Activated CD4-positive, alpha-beta T cell treated with anti-CD3 and anti-CD28 coated beads, Interleukin-2, amount 10 ng/mL, durations not matched to agents 24 days and 14 days (primary cell): ENCODE measurements around the gene ATOH8. TPM values are rescaled to one million over a fixed set of nuclear protein-coding genes. Genes with fewer than 3 reads are reported as not detected.

Experiments
- DNase-seq: peaks from one replicate; pipeline ENCODE4 v3.0.0; 2022
- H3K27ac Mint-ChIP-seq: one replicate; pipeline ENCODE4 v1.8.0; 2022; ENCODE audit warnings: mild to moderate bottlenecking, mixed read lengths
- H3K27me3 Mint-ChIP-seq: one replicate; pipeline ENCODE4 v1.8.0; 2022; ENCODE audit warnings: mixed read lengths
- H3K36me3 Mint-ChIP-seq: one replicate; pipeline ENCODE4 v1.8.0; 2022; ENCODE audit warnings: low read depth, mild to moderate bottlenecking, mixed read lengths
- H3K4me1 Mint-ChIP-seq: one replicate; pipeline ENCODE4 v1.8.0; 2021; ENCODE audit warnings: mixed read lengths
- H3K4me3 Mint-ChIP-seq: one replicate; pipeline ENCODE4 v1.8.0; 2022; ENCODE audit warnings: mild to moderate bottlenecking, moderate library complexity, mixed read lengths
- H3K9me3 Mint-ChIP-seq: one replicate; pipeline ENCODE4 v1.8.0; 2021; ENCODE audit warnings: mixed read lengths
- intact Hi-C: fragments of 100-400 bp; cut with micrococcal nuclease; formaldehyde crosslinking; loops from one replicate; pipeline ENCODE4 v1.15.1; 2023
- total RNA-seq: library from RNA; stranded (reverse); gene quantifications from 2 replicates; pipeline ENCODE4 v1.2.3, GENCODE V29; 2022

The ATOH8 gene
- total RNA-seq, 1 donor from 2014 or later: 0.19 TPM

DNA sequence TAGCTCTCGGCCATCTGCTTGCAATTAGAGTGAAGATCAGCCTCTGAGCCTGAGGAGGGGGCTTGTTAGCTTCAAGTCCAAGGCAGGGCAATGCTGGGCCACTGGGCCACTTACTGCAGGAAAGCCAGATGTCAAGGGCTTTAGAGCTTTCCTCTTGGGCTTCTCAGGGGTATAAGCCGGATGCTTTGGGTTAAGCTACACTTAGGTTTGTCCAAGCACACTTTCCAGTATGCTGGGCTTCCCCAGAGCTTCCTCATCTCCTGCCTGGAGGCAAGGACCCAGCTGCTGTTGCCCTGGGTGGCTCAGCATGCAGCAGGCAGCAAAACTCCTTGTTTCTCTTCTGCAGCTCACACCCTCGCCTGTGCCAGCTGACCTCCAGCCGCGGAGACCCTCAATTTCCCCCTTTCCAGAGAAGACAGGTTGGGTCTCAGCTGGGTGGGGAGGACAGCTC lies 29.0 kb upstream of the ATOH8 start:
- H3K4me1 Mint-ChIP-seq: peaks cover 3% of the 10 kb centered on the region
- H3K4me3 Mint-ChIP-seq: no peak overlapping the region
- DNase-seq: no peak
- intact Hi-C loops: loop anchor here (5.0 kb wide), 1 partner anchor 358 kb away; no protein-coding TSS in a partner anchor
- H3K27ac Mint-ChIP-seq: no peak overlapping the region
- peaks cover 28% of the 10 kb centered on the region for H3K27me3 Mint-ChIP-seq
- peaks cover 10% of the 10 kb centered on the region for H3K9me3 Mint-ChIP-seq
- no peaks in the 10 kb centered on the region for H3K36me3 Mint-ChIP-seq

DNA sequence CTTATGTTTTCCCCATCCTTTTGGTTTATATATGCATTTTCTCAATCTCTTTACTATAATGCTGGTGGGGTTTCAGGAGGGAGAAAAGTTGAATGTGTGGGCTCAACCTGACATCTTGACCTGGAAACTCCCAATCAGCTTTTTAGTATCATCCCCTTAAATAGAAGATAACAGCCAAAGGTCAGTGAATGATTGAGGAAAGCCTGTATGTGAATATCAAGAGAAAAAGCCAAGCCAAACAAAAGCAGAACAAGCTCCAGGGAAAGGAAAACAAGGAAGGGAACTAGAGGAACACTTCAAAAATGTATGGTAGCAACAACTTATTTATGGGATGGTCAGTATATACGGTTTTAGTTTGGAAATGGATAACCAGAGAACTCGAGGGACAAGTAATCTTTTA lies 28.3 kb upstream of the ATOH8 start:
- Mint-ChIP-seq H3K4me3 (no peak overlapping the region), H3K9me3 (peaks cover 5% of the 10 kb centered on the region), H3K27ac (no peak overlapping the region), H3K36me3 (no peaks in the 10 kb centered on the region), H3K4me1 (peaks cover 3% of the 10 kb centered on the region), H3K27me3 (peaks cover 29% of the 10 kb centered on the region)
- intact Hi-C loops: loop anchor here (5.0 kb wide), 1 partner anchor 357 kb away; no protein-coding TSS in a partner anchor
- DNase-seq: no peak

DNA sequence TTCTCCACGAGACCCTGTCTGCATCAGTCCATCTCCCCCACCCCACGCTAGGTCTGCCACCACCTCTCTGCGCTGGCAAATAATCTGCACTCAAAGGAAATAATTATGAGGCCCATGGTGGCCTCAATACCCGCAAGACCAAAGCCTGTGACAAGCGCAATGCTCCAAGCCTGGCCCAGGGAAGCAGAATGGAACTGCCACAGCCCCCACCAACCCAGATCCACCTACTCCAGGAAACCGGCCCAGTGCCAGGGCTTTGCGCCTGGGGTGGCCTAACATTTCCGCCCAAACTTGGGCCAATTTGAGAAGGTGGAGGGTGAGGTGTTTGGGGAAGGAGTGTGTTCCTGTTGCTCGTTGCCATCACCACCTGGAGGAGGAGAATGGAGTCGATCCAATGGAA lies 26.0 kb upstream of the ATOH8 start:
- H3K27ac Mint-ChIP-seq: no peak overlapping the region
- no peaks in the 10 kb centered on the region for H3K36me3 Mint-ChIP-seq
- no peaks in the 10 kb centered on the region for H3K9me3 Mint-ChIP-seq
- no peak for DNase-seq
- peaks cover 29% of the 10 kb centered on the region for H3K27me3 Mint-ChIP-seq
- intact Hi-C loops: loop anchor here (5.0 kb wide), 1 partner anchor 355 kb away; no protein-coding TSS in a partner anchor
- peaks cover 3% of the 10 kb centered on the region for H3K4me1 Mint-ChIP-seq
- H3K4me3 Mint-ChIP-seq: no peak overlapping the region

DNA sequence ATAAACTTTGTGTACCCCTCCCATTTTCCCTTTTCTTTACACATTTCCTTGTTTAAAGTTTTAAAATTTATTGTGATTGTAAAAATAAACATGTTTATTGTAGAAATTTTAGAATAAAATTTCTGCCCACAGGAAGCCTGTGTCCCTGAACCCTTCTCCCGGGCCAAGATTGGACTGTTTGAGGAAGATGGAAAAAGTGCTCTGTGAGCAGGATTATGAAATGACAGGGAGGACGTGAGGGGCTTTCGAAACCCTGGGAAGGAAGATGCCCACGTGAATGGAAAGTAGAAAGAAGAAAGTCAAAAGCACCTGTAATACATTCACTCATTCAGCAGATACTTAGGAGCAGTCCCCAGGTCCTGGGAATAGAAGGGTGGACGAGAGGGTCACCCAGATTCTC lies 25.4 kb upstream of the ATOH8 start:
- Mint-ChIP-seq H3K4me1 (peaks cover 3% of the 10 kb centered on the region), H3K27ac (no peak overlapping the region), H3K27me3 (peaks cover 29% of the 10 kb centered on the region), H3K4me3 (no peak overlapping the region), H3K9me3 (no peaks in the 10 kb centered on the region), H3K36me3 (no peaks in the 10 kb centered on the region)
- DNase-seq: no peak
- intact Hi-C loops: loop anchor here (5.0 kb wide), 1 partner anchor 354 kb away; no protein-coding TSS in a partner anchor

DNA sequence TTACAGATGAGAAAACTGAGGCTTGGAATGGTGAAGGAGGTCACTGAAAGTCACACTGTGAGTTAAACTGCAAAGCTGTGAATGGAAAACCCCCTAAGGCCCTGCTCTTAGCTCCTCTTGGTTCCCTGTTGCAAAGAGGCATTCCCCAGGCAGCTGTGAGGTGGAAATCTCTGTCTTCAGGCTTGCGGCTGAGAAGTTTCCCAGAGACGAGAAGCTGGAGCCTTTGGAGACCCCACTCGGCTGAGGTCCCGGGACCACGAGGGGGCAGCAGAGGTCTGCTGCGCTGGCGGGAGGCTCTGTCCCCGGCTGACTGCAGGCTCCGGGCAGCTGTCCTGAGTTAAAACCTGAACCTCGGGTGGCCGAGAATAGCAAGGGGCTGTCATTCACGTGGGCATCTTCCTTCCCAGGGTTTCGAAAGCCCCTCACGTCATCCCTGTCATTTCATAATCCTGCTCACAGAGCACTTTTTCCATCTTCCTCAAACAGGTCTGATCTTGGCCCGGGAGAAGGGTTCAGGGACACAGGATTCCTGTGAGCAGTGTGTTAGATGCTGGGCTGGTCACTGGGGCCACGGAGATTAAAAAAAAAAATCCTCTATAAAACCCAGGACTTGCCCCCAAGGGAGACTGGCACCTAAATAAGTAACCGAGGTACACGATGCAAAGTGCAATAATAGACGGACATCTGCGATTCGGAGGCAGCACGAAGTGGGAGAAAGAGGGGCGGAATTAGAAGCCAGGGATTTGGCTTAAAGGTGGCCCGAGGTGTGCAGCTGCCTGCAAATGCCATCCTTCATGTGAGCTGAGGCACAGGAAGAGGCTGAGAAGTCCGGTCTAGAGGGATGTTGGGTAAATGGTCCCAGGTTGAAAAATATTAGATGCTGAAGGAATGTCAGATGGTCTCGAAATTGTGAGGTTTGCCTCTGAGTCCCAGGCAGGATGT lies 24.6 kb upstream of the ATOH8 start:
- no peaks in the 10 kb centered on the region for H3K36me3 Mint-ChIP-seq

DNA sequence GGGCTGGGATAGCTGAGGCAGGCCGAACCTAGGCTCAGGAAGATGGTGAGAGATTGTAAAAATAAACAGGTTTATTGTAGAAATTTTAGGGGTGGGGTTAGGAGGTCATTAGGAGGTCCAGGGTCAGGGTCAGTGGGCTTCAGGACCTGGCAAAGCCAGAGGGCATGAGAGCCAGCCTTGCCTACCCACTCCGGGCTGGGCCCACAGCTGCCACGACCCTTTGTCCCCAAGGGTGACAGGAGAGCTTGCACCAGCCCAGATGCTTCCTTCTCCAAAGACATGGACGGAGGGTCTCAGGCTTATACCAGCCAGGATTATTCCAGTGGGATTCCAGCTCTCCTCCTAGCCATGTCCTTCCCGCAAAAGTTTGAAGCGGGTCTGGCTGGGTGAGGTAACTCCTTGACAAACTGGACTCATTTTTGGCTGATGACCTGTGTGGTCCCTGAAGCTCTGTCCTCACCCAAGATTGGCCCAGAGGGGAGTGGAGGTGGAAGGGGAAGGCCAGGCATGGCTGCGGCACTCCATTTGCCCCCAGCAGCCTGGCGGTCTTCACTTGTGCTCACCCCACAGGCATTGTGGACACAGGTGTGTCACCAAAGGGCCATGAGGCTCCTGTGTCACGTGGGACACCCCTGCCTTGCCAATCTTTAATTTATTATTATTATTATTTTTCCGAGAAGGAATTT lies 23.8 kb upstream of the ATOH8 start:
- Mint-ChIP-seq H3K27ac (no peak overlapping the region), H3K4me3 (no peak overlapping the region), H3K4me1 (peaks cover 3% of the 10 kb centered on the region), H3K9me3 (no peaks in the 10 kb centered on the region), H3K27me3 (peaks cover 37% of the 10 kb centered on the region), H3K36me3 (no peaks in the 10 kb centered on the region)
- no peak for DNase-seq
- intact Hi-C loops: loop anchor here (1.0 to 5.0 kb wide), 2 partner anchors 84 to 352 kb away; no protein-coding TSS in a partner anchor

More for the DNA sequence above, 24.6 kb upstream of the ATOH8 start:
- intact Hi-C loops: loop anchor here (1.0 to 5.0 kb wide), 2 partner anchors 85 to 353 kb away; no protein-coding TSS in a partner anchor
- Mint-ChIP-seq H3K27me3 (peaks cover 32% of the 10 kb centered on the region), H3K4me3 (no peak overlapping the region), H3K27ac (no peak overlapping the region), H3K4me1 (peaks cover 3% of the 10 kb centered on the region), H3K9me3 (no peaks in the 10 kb centered on the region)
- DNase-seq: peak; percentile 93

DNA sequence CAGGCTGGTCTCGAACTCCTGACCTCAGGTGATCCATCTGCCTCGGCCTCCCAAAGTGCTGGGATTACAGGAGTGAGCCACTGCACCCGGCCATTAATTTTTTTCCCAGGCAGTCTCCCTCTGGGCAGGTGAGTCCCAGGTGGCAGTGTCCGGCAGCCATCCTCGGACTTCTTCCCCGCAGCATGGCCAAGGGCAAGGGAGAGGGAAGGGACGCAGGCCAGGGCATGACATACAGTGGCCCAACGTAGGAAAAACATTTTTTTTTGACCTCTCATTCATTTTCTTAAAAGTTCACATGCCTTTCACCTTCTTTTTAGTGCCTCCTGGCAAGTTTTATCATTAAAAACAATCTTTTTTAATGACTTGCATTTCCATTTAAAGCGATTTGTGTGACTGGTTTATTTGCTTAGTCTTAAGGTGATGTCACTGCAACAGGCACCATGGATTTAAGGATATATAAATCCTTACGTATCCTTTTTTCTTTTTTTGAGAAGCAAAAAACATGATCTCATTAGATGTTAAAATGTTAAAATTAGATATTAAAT lies 23.0 kb upstream of the ATOH8 start:
- no peaks in the 10 kb centered on the region for H3K9me3 Mint-ChIP-seq
- no peak for DNase-seq
- H3K36me3 Mint-ChIP-seq: no peaks in the 10 kb centered on the region
- H3K27ac Mint-ChIP-seq: no peak overlapping the region
- peaks cover 35% of the 10 kb centered on the region for H3K27me3 Mint-ChIP-seq
- H3K4me1 Mint-ChIP-seq: peaks cover 3% of the 10 kb centered on the region
- no peak overlapping the region for H3K4me3 Mint-ChIP-seq
- intact Hi-C loops: no loop called here

DNA sequence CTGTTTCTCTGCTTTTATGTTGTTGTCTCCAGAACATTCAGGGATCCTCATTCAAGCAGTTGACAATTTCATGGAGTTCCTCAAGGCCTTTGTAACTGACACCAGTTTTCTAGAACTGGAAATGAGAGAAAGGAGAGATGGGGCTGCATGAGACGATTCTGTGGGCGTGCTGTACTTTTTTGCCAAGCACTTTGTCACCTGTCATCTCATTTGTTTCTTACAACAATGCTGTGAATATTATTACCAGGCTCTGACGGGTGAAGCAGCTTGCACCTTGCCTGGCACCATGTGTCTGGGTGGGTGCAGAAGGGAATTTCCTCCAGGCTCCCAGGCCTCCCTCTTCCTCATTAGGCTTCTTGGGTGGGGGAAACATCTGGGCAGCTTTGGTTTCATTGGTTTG lies 22.2 kb upstream of the ATOH8 start:
- Mint-ChIP-seq H3K27me3 (peaks cover 37% of the 10 kb centered on the region), H3K9me3 (no peaks in the 10 kb centered on the region), H3K4me3 (no peak overlapping the region), H3K27ac (no peak overlapping the region), H3K36me3 (no peaks in the 10 kb centered on the region), H3K4me1 (peaks cover 3% of the 10 kb centered on the region)
- intact Hi-C loops: no loop called here
- DNase-seq: no peak

DNA sequence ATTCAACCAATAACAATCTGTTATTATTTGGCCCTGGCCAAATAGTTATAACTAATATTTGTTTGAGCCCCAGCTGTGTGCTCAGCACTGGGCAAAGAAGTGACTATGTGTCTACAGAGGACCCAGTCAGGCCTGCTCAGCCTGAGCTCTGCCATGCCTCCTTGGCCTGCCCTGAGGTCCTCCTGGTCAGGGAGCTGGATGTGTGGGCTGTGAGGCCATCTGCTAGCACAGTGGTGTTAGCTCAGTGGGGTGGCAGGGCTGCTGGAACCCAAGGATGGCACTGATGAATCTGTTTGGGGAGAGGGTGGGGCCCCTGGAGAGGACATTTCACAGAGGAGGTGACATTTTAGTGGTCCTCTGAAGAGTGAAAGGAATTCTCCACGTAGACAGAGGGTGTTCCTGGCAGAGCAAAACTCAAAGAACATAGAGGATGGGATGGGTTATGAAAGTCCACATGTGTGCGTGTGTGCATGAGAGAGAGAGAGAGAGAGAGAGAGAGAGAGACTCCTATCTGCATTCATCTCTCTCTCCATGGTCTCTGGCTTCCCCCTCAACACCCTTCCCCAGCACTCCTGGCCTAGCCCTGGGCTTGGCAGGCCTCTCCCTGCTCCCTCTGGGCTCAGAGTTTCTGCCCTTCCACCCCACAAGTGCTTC lies 21.2 kb upstream of the ATOH8 start:
- no peak overlapping the region for H3K4me3 Mint-ChIP-seq
- H3K27ac Mint-ChIP-seq: no peak overlapping the region

DNA sequence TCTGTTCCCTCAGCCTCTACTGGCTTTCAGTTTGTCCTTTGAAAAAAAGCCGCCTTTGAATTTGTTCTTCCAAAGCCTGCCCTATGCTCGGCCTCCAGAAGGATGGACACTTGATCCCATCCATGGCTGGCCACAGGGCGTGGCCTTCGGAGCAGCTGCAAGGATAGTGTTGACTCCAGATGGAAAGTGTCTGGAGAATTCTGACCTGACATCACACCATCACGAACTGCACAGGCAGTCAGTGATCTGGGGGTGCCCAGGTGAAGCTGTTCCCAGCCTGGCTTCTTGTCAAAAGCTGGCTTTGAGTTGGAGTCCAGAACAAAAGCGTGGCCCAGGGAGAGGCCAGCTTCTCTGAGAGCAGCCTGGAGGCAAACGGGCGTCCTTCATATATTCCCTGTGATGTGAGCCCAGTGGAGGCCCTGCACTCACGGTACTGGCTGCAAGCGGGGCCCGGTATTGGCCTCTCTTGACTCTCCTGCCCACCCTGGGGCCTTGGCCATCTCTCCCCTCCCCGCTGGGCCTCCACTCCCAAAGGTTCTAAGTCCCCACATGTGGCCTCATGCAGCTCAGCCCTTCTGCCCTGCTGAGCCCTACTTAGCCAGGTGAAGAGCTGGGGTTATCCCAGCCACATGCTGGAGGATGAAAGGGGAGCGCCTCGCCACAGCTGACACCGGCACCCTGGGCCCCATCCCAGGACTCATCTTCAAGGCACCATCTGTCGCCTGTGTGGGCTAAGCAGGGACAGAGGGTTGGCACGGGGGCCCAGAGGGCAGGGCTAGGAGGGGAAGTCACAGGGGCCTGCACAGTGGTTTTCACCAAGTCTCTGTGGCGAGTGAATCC lies 20.4 kb upstream of the ATOH8 start:
- Mint-ChIP-seq H3K27me3 (peaks cover 40% of the 10 kb centered on the region), H3K4me1 (peaks cover 4% of the 10 kb centered on the region), H3K36me3 (no peaks in the 10 kb centered on the region), H3K4me3 (no peak overlapping the region), H3K9me3 (no peaks in the 10 kb centered on the region), H3K27ac (no peak overlapping the region)
- intact Hi-C loops: no loop called here
- no peak for DNase-seq

More for the DNA sequence above, 21.2 kb upstream of the ATOH8 start:
- H3K4me1 Mint-ChIP-seq: peaks cover 4% of the 10 kb centered on the region
- no peak for DNase-seq
- intact Hi-C loops: no loop called here
- H3K9me3 Mint-ChIP-seq: no peaks in the 10 kb centered on the region
- H3K27me3 Mint-ChIP-seq: peaks cover 41% of the 10 kb centered on the region
- H3K36me3 Mint-ChIP-seq: no peaks in the 10 kb centered on the region

DNA sequence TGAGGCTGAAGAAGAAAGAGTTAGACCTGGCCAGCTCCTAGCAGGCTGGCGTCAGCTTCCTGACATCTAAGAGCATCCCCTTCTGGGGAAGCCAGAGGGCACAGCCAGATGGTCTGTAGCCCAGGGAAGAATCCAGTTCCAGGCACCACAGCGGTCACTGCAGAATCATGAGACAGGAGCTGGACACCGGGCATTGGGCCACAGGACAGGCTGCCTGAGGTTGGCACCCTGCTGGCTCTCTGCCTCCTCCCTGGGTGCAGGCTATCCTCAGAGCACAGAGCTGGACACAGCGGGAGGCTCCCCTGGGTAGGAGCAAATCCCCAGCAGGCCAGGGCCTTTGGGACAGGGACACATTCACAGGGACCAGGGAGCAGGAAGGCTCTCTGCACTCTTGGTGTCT lies 19.8 kb upstream of the ATOH8 start:
- Mint-ChIP-seq H3K4me1 (peaks cover 4% of the 10 kb centered on the region), H3K27ac (no peak overlapping the region), H3K9me3 (no peaks in the 10 kb centered on the region), H3K36me3 (no peaks in the 10 kb centered on the region), H3K4me3 (no peak overlapping the region), H3K27me3 (peaks cover 40% of the 10 kb centered on the region)
- intact Hi-C loops: no loop called here
- no peak for DNase-seq

DNA sequence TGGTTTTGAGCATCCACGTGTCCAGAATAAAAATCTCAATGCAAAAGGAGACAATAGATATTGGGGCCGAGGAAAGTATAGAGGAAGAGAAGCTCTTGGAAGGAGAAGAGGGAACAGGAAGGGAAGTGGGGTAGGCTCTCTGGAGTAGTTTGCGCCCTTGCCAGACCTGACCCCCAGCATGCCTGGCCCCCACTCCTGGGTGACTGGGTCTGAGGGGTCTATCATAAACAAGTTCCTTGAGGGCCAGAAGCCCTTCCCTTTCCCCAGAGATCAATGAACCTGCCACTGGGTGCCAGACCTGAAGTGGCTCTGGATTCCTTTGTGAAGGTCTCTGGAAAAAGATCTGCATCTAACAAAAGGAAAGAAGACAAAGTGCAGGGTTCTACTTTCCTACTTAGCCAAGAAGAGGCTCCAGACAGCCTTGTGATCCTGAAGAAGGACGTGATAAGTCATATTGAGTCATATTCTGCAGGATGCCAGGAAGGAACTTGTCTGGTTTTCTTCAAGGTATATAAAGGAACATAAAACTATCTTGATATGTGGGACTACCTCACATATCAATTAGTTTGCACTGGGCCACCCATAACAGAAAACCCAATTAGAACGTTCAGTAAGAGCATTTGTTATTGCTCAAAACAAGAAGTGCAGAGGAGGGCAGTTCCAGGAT lies 18.7 kb upstream of the ATOH8 start:
- Mint-ChIP-seq H3K36me3 (no peaks in the 10 kb centered on the region), H3K4me1 (peaks cover 2% of the 10 kb centered on the region), H3K27ac (no peak overlapping the region), H3K9me3 (no peaks in the 10 kb centered on the region), H3K27me3 (peaks cover 40% of the 10 kb centered on the region), H3K4me3 (no peak overlapping the region)
- intact Hi-C loops: no loop called here
- DNase-seq: no peak
